ENCODE data around the gene PEX11A. TPM values are rescaled to one million over a fixed set of nuclear protein-coding genes. Genes with fewer than 3 reads are reported as not detected.

Gene PEX11A
- total RNA-seq, 1 donor from 2014 or later, result 1.1 TPM

DNA sequence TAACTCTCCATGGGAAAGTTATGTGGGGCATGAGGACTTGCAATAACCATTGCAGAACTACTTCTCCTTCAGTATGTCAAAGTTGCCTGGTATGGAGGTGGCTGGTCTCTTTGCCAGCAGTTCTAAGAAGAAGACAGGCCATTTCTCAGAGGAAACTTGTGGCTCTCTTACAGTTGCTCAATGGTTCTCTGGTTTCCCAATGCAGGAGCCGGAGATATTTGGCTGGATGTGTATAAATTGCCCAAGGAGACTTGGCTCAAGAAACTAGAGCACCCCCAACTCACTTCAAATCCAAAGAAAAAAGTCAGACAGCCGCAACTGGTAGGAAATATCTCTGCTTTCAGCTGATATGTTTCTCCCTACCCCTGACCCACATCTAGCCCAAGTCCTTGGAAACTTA, 24.2 kb upstream of the PEX11A start:
- DNase-seq, result no peak
- TF ChIP-seq, protein P1, sequence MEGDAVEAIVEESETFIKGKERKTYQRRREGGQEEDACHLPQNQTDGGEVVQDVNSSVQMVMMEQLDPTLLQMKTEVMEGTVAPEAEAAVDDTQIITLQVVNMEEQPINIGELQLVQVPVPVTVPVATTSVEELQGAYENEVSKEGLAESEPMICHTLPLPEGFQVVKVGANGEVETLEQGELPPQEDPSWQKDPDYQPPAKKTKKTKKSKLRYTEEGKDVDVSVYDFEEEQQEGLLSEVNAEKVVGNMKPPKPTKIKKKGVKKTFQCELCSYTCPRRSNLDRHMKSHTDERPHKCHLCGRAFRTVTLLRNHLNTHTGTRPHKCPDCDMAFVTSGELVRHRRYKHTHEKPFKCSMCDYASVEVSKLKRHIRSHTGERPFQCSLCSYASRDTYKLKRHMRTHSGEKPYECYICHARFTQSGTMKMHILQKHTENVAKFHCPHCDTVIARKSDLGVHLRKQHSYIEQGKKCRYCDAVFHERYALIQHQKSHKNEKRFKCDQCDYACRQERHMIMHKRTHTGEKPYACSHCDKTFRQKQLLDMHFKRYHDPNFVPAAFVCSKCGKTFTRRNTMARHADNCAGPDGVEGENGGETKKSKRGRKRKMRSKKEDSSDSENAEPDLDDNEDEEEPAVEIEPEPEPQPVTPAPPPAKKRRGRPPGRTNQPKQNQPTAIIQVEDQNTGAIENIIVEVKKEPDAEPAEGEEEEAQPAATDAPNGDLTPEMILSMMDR (IDR thresholded peaks at IDR 0.05; ENCODE audit: partially characterized antibody, unreplicated experiment), result no peak
- Mint-ChIP-seq H3K27ac (ENCODE audit: unreplicated experiment) (no peak overlapping the region), H3K9me3 (ENCODE audit: unreplicated experiment) (no peaks in the 10 kb centered on the region), H3K27me3 (ENCODE audit: unreplicated experiment) (peaks cover 2% of the 10 kb centered on the region), H3K4me1 (ENCODE audit: low read depth, unreplicated experiment) (no peaks in the 10 kb centered on the region), H3K4me3 (ENCODE audit: unreplicated experiment) (no peak overlapping the region), H3K36me3 (ENCODE audit: unreplicated experiment) (no peaks in the 10 kb centered on the region)

DNA sequence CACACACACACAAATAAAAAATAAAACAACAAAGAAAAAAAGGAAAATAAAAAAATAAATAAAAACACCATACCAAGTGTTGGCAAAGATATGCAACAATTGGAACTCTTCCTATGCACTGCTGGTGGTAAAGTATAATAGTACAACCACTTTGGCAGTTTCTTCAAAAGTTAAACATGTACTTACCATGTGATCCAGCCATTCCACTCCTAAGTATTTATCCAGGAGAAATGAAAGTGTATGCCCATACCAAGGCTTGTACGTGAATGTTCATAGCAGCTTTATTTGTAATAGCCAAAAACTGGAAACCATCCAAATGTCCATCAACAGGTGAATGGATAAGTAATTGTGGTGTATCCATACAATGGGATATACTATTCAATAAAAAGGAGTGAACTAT, 17.0 kb upstream of the PEX11A start:
- Mint-ChIP-seq H3K9me3 (ENCODE audit: unreplicated experiment) (no peaks in the 10 kb centered on the region), H3K4me3 (ENCODE audit: unreplicated experiment) (no peak overlapping the region), H3K27ac (ENCODE audit: unreplicated experiment) (no peak overlapping the region), H3K36me3 (ENCODE audit: unreplicated experiment) (no peaks in the 10 kb centered on the region), H3K27me3 (ENCODE audit: unreplicated experiment) (peaks cover 2% of the 10 kb centered on the region), H3K4me1 (ENCODE audit: low read depth, unreplicated experiment) (no peaks in the 10 kb centered on the region)
- no peak for DNase-seq
- TF ChIP-seq, protein P1 (IDR thresholded peaks at IDR 0.05; ENCODE audit: partially characterized antibody, unreplicated experiment), result no peak

DNA sequence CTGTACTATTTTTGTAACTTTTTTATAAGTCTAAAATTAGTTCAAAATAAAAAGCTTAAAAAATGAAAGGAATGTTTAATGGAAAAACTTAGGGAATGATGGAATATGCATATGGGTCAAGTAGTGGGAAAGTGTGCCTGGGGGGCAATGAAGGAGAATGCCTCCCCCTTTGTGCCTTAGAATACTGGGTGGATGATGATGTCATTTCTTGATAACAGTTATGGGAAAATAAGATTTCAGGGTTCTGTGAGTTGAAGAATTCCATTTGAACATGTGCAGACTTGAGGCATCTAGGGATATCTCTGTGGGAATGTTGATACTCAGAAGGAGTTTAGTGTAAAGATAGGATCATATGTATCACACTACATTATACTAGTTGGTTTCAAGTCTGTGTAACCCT, 13.9 kb upstream of the PEX11A start:
- Mint-ChIP-seq H3K4me1 (ENCODE audit: low read depth, unreplicated experiment) (no peaks in the 10 kb centered on the region), H3K27ac (ENCODE audit: unreplicated experiment) (no peak overlapping the region), H3K36me3 (ENCODE audit: unreplicated experiment) (no peaks in the 10 kb centered on the region), H3K27me3 (ENCODE audit: unreplicated experiment) (peaks cover 2% of the 10 kb centered on the region), H3K4me3 (ENCODE audit: unreplicated experiment) (no peak overlapping the region), H3K9me3 (ENCODE audit: unreplicated experiment) (no peaks in the 10 kb centered on the region)
- TF ChIP-seq, protein P1 (IDR thresholded peaks at IDR 0.05; ENCODE audit: partially characterized antibody, unreplicated experiment), result no peak
- no peak for DNase-seq

DNA sequence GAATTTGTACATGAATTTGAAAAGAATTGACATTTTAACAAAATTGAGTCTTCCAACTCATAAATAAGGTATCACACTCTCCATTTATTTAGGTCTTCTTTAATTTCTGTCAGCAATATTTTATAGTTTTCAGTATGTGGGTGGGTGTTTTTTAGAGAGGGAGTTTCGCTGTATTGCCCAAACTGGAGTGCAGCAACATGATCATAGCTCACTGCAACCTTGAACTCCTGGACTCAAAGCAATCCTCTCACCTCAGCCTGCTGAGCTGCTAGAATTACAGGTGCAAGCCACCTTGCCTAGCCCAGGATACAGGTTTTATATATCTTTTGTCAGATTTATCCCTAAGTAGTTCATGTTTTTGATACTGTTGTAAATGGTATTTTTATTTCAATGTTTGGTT, 4.6 kb upstream of the PEX11A start:
- no peak for DNase-seq
- TF ChIP-seq, protein P1 (IDR thresholded peaks at IDR 0.05; ENCODE audit: partially characterized antibody, unreplicated experiment), result no peak
- H3K4me3 Mint-ChIP-seq (ENCODE audit: unreplicated experiment), result no peak overlapping the region
- peaks cover 2% of the 10 kb centered on the region for H3K27me3 Mint-ChIP-seq (ENCODE audit: unreplicated experiment)
- H3K9me3 Mint-ChIP-seq (ENCODE audit: unreplicated experiment), result no peaks in the 10 kb centered on the region
- no peak overlapping the region for H3K27ac Mint-ChIP-seq (ENCODE audit: unreplicated experiment)
- H3K36me3 Mint-ChIP-seq (ENCODE audit: unreplicated experiment), result no peaks in the 10 kb centered on the region
- no peaks in the 10 kb centered on the region for H3K4me1 Mint-ChIP-seq (ENCODE audit: low read depth, unreplicated experiment)

DNA sequence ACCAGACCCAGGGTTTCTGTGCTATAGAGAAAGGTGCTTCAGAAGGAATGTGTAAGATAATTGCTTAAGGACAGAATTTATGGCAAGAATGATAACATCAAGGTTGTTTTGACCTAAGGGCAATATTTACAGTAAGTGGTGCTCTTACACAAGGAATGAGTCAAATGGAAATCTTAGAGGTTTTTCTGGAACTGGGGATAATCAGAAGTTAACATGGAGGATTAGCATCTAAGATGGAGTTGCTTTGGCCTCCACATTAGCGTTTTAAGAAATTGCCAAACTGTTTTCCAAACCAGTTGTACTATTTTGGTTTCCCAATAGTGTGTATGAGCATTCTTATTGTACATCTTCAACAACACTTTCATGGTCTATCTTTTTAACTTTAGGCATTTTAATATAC, 3.1 kb upstream of the PEX11A start:
- peaks cover 2% of the 10 kb centered on the region for H3K27me3 Mint-ChIP-seq (ENCODE audit: unreplicated experiment)
- H3K9me3 Mint-ChIP-seq (ENCODE audit: unreplicated experiment), result no peaks in the 10 kb centered on the region
- TF ChIP-seq, protein P1 (IDR thresholded peaks at IDR 0.05; ENCODE audit: partially characterized antibody, unreplicated experiment), result no peak
- DNase-seq, result no peak
- H3K27ac Mint-ChIP-seq (ENCODE audit: unreplicated experiment), result no peak overlapping the region
- no peak overlapping the region for H3K4me3 Mint-ChIP-seq (ENCODE audit: unreplicated experiment)
- H3K36me3 Mint-ChIP-seq (ENCODE audit: unreplicated experiment), result no peaks in the 10 kb centered on the region
- H3K4me1 Mint-ChIP-seq (ENCODE audit: low read depth, unreplicated experiment), result no peaks in the 10 kb centered on the region

Data from glutamatergic neuron (in vitro differentiated cells).